Measurements from ENCODE around the gene UGT1A9. TPM values are rescaled to one million over a fixed set of nuclear protein-coding genes. Genes with fewer than 3 reads are reported as not detected.

The UGT1A9 gene
- polyA plus RNA-seq, 1 of the 3 experiments (the other 2 are of a cell fraction): not detected

GRCh38 chr2:233791151-233791882 is 119.6 kb downstream of the UGT1A9 start:
- CTCF ChIA-PET: no interaction called here
- Histone ChIP-seq H3K27me3 (ENCODE audit: insufficient read depth) (no peaks in the 10 kb centered on the region), H2AFZ (ENCODE audit: low read depth) (no peak overlapping the region), H3K27ac (ENCODE audit: low read depth in 2 of 2, low read length in 1 of 2) (no peak overlapping the region), H3K4me3 (ENCODE audit: low read depth in 2 of 2, low read length in 1 of 2) (no peak overlapping the region), H3K9me2 (no peaks in the 10 kb centered on the region), H3F3A (replicated peaks; ENCODE audit: insufficient read depth) (no peaks in the 10 kb centered on the region), H3K9me3 (no peaks in the 10 kb centered on the region), H3K4me1 (ENCODE audit: control insufficient read depth in 1 of 2, insufficient read depth in 2 of 2, low read depth in 1 of 2, low read length in 1 of 2) (no peaks in the 10 kb centered on the region), H4K20me1 (ENCODE audit: insufficient read depth) (no peaks in the 10 kb centered on the region), H3K4me2 (no peak overlapping the region), H3K9ac (no peak overlapping the region), H3K36me3 (replicated peaks in 1 of 2; ENCODE audit: control insufficient read depth in 1 of 2, insufficient read depth in 2 of 2, low read length in 1 of 2) (no peaks in the 10 kb centered on the region), H3K79me2 (ENCODE audit: insufficient read depth) (no peaks in the 10 kb centered on the region)
- no peak for DNase-seq
- WGBS (ENCODE audit: low lambda C conversion rate): 70% methylated on average over 18 of the region's 18 CpGs
- TF ChIP-seq FOXM1 (IDR thresholded peaks at IDR 0.05; ENCODE audit: low read depth): no peak
- TF ChIP-seq TEAD4 (IDR thresholded peaks at IDR 0.05; ENCODE audit: borderline replicate concordance, insufficient read depth): no peak
- TF ChIP-seq FOXJ3 (CRISPR knock-in tag; IDR thresholded peaks at IDR 0.05): no peak
- no peak for TF ChIP-seq EP300 (IDR thresholded peaks at IDR 0.05; ENCODE audit: borderline replicate concordance in 1 of 2, low read depth in 1 of 2, low read length in 1 of 2)
- no peak for TF ChIP-seq CTCF (IDR thresholded peaks at IDR 0.05)
- POLR2A ChIA-PET: no interaction called here

- Histone ChIP-seq H3K4me3 (ENCODE audit: low read depth in 2 of 2, low read length in 1 of 2) (no peak overlapping the region), H3K9me3 (no peaks in the 10 kb centered on the region), H3K9ac (no peak overlapping the region), H4K20me1 (ENCODE audit: insufficient read depth) (no peaks in the 10 kb centered on the region), H3K36me3 (replicated peaks in 1 of 2; ENCODE audit: control insufficient read depth in 1 of 2, insufficient read depth in 2 of 2, low read length in 1 of 2) (no peaks in the 10 kb centered on the region), H3K4me2 (no peak overlapping the region), H3F3A (replicated peaks; ENCODE audit: insufficient read depth) (no peaks in the 10 kb centered on the region), H2AFZ (ENCODE audit: low read depth) (no peak overlapping the region), H3K79me2 (ENCODE audit: insufficient read depth) (no peaks in the 10 kb centered on the region), H3K27me3 (ENCODE audit: insufficient read depth) (no peaks in the 10 kb centered on the region), H3K27ac (ENCODE audit: low read depth in 2 of 2, low read length in 1 of 2) (no peak overlapping the region), H3K9me2 (no peaks in the 10 kb centered on the region), H3K4me1 (ENCODE audit: control insufficient read depth in 1 of 2, insufficient read depth in 2 of 2, low read depth in 1 of 2, low read length in 1 of 2) (no peaks in the 10 kb centered on the region)
- TF ChIP-seq RAD21 (IDR thresholded peaks at IDR 0.05; ENCODE audit: low read length): no peak
- TF ChIP-seq MEF2A (IDR thresholded peaks at IDR 0.05; ENCODE audit: borderline replicate concordance, low read depth): no peak
- no peak for TF ChIP-seq NRF1 (IDR thresholded peaks at IDR 0.05; ENCODE audit: low read depth, low read length)
- no peak for TF ChIP-seq PBX3 (IDR thresholded peaks at IDR 0.05)
- TF ChIP-seq TCF12 (IDR thresholded peaks at IDR 0.05): no peak
- no peak for TF ChIP-seq TAF1 (IDR thresholded peaks at IDR 0.05; ENCODE audit: borderline replicate concordance, low read depth, low read length)
- TF ChIP-seq YY1 (IDR thresholded peaks at IDR 0.05; ENCODE audit: low read depth): no peak
- TF ChIP-seq GATA2 (CRISPR knock-in tag; IDR thresholded peaks at IDR 0.05): no peak
- no peak for TF ChIP-seq RFX5 (IDR thresholded peaks at IDR 0.05; ENCODE audit: low read length)
- TF ChIP-seq RCOR1 (IDR thresholded peaks at IDR 0.05; ENCODE audit: low read length): no peak
- no peak for TF ChIP-seq GABPA (IDR thresholded peaks at IDR 0.05; ENCODE audit: low read depth)
- no peak for TF ChIP-seq ELF1 (IDR thresholded peaks at IDR 0.05)
- TF ChIP-seq MXI1 (IDR thresholded peaks at IDR 0.05; ENCODE audit: low read depth, low read length): no peak
- TF ChIP-seq NFIC (IDR thresholded peaks at IDR 0.05; ENCODE audit: borderline replicate concordance): no peak
- TF ChIP-seq FOXM1 (IDR thresholded peaks at IDR 0.05; ENCODE audit: low read depth): no peak
- TF ChIP-seq POLR2AphosphoS5 (IDR thresholded peaks at IDR 0.05; ENCODE audit: low read depth, low read length): no peak
- TF ChIP-seq FOSL2 (IDR thresholded peaks at IDR 0.05; ENCODE audit: borderline replicate concordance, low read depth): no peak
- no peak for TF ChIP-seq JUND (IDR thresholded peaks at IDR 0.05)
- TF ChIP-seq RXRA (IDR thresholded peaks at IDR 0.05; ENCODE audit: borderline replicate concordance, low read depth): no peak
- WGBS (ENCODE audit: low lambda C conversion rate): 66% methylated on average over 9 of the region's 9 CpGs
- no peak for DNase-seq
- CTCF ChIA-PET: no interaction called here
- POLR2A ChIA-PET: no interaction called here
Measured at GRCh38 chr2:233791883-233792329, 120.2 kb downstream of the UGT1A9 start.
